Tibial artery (tissue), 4 donors: ENCODE measurements around the gene SLC35B4.

ENCODE experiments used
- DNase-seq, 2 donors: peaks; one replicate each; pipeline ENCODE4 v3.0.0-alpha.2; 2019
- H3K27ac ChIP-seq, 2 donors: fragments of 200-600 bp; sonication (generic) in 1 of 2; 1 replicate in 1 of 2; 2 replicates in 1 of 2; pipeline ENCODE4 v1.5.1; 2018 to 2019; ENCODE audit warnings: mild to moderate bottlenecking in 1 of 2
- H3K27me3 ChIP-seq, 2 donors: fragments of 200-600 bp; sonication (generic) in 1 of 2; one replicate each; pipeline versions ENCODE4 v1.5.1 to v1.6.0; 2016 to 2019
- H3K36me3 ChIP-seq, 3 donors: fragments of 200-600 bp; sonication (generic) in 2 of 3; one replicate each; pipeline ENCODE4 v1.5.1; 2016 to 2019; ENCODE audit warnings: mild to moderate bottlenecking in 2 of 3
- H3K4me1 ChIP-seq, 4 donors: fragments of 200-600 bp; sonication (generic) in 2 of 4; 1 replicate in 3 of 4; 2 replicates in 1 of 4; pipeline ENCODE4 v1.5.1; 2016 to 2019
- H3K4me3 ChIP-seq, 2 donors: fragments of 200-600 bp; sonication (generic) in 1 of 2; 1 replicate in 1 of 2; 2 replicates in 1 of 2; pipeline ENCODE4 v1.5.1; 2018 to 2019; ENCODE audit warnings: mild to moderate bottlenecking in 2 of 2
- H3K9me3 ChIP-seq, 3 donors: fragments of 200-600 bp; sonication (generic) in 1 of 3; one replicate each; pipeline ENCODE4 v1.5.1; 2016 to 2019
- CTCF ChIP-seq, 2 experiments: fragments of 200-600 bp in 1 of 2; fragments of 450-650 bp in 1 of 2; IDR thresholded peaks; one replicate each; pipeline ENCODE4 v1.5.1; 2017 to 2019; ENCODE audit warnings: antibody characterized with exemption in 2 of 2, mild to moderate bottlenecking in 1 of 2, moderate library complexity in 1 of 2
- intact Hi-C: fragments of 100-400 bp; cut with DNase I; formaldehyde crosslinking; loops from one replicate; pipeline ENCODE4 v1.15.0; 2023; ENCODE audit warnings: low total_unique reads

SLC35B4 gene

GRCh38 chr7:134255814-134256213, 60.9 kb downstream of the SLC35B4 start:
- intact Hi-C loops, result no loop called here
- no peaks in the 10 kb centered on the region for H3K9me3 ChIP-seq
- no peaks in the 10 kb centered on the region for H3K36me3 ChIP-seq
- no peak for TF ChIP-seq CTCF (IDR thresholded peaks at IDR 0.05)
- H3K4me1 ChIP-seq, result no peaks in the 10 kb centered on the region
- no peak overlapping the region for H3K27ac ChIP-seq
- H3K4me3 ChIP-seq, result no peak overlapping the region
- DNase-seq, result no peak
- H3K27me3 ChIP-seq, result no peaks in the 10 kb centered on the region

GRCh38 chr7:134254311-134254710, 62.4 kb downstream of the SLC35B4 start:
- no peak for DNase-seq
- H3K9me3 ChIP-seq, result no peaks in the 10 kb centered on the region
- H3K36me3 ChIP-seq, result no peaks in the 10 kb centered on the region
- no peak overlapping the region for H3K4me3 ChIP-seq
- no peaks in the 10 kb centered on the region for H3K4me1 ChIP-seq
- H3K27me3 ChIP-seq, result no peaks in the 10 kb centered on the region
- intact Hi-C loops, result no loop called here
- no peak overlapping the region for H3K27ac ChIP-seq
- TF ChIP-seq CTCF (IDR thresholded peaks at IDR 0.05), result no peak

GRCh38 chr7:134248196-134248595, 68.5 kb downstream of the SLC35B4 start:
- Histone ChIP-seq H3K4me1 (no peaks in the 10 kb centered on the region), H3K4me3 (no peak overlapping the region), H3K27ac (no peak overlapping the region), H3K27me3 (no peaks in the 10 kb centered on the region), H3K9me3 (no peaks in the 10 kb centered on the region), H3K36me3 (no peaks in the 10 kb centered on the region)
- intact Hi-C loops, result no loop called here
- no peak for TF ChIP-seq CTCF (IDR thresholded peaks at IDR 0.05)
- DNase-seq, result no peak

GRCh38 chr7:134246761-134247160, 70.0 kb downstream of the SLC35B4 start:
- H3K9me3 ChIP-seq, result no peaks in the 10 kb centered on the region
- TF ChIP-seq CTCF (IDR thresholded peaks at IDR 0.05), result no peak
- H3K27ac ChIP-seq, result no peak overlapping the region
- no peak for DNase-seq
- H3K36me3 ChIP-seq, result no peaks in the 10 kb centered on the region
- no peaks in the 10 kb centered on the region for H3K4me1 ChIP-seq
- H3K4me3 ChIP-seq, result no peak overlapping the region
- no peaks in the 10 kb centered on the region for H3K27me3 ChIP-seq
- intact Hi-C loops, result no loop called here

- Histone ChIP-seq H3K27me3 (no peaks in the 10 kb centered on the region), H3K9me3 (no peaks in the 10 kb centered on the region), H3K36me3 (no peaks in the 10 kb centered on the region), H3K4me1 (no peaks in the 10 kb centered on the region), H3K27ac (no peak overlapping the region), H3K4me3 (no peak overlapping the region)
- intact Hi-C loops, result no loop called here
- DNase-seq, result no peak
- no peak for TF ChIP-seq CTCF (IDR thresholded peaks at IDR 0.05)
Measured at GRCh38 chr7:134246347-134246746, 70.4 kb downstream of the SLC35B4 start.

- intact Hi-C loops, result no loop called here
- Histone ChIP-seq H3K36me3 (no peaks in the 10 kb centered on the region), H3K27ac (no peak overlapping the region), H3K4me1 (no peaks in the 10 kb centered on the region), H3K9me3 (no peaks in the 10 kb centered on the region), H3K27me3 (no peaks in the 10 kb centered on the region), H3K4me3 (no peak overlapping the region)
- DNase-seq, result no peak
- no peak for TF ChIP-seq CTCF (IDR thresholded peaks at IDR 0.05)
Measured at GRCh38 chr7:134245253-134245652, 71.5 kb downstream of the SLC35B4 start.
